HG02840 (cell line): ENCODE data around the gene CCDC185.
"Not testable (repeated sequence)": the region's sequence is repeated elsewhere in the genome, so short reads cannot be mapped to it uniquely, and the experiment has no call there.

Experiments
- ATAC-seq: cut with Tn5 transposase; IDR thresholded peaks from one replicate; pipeline ENCODE4 v1.9.1; 2021; ENCODE audit warnings: mild to moderate bottlenecking, moderate library complexity, moderate number of reproducible peaks; ENCODE audit not compliant: unreplicated experiment, low FRiP score

Gene CCDC185

GRCh38 chr1:223390618-223391017, 2.6 kb upstream of the CCDC185 start:
- no peak for ATAC-seq

- no peak for ATAC-seq
Observed at GRCh38 chr1:223394242-223394641, 1.0 kb downstream of the CCDC185 start.

- ATAC-seq, result no peak
Observed at GRCh38 chr1:223394706-223395105, 1.5 kb downstream of the CCDC185 start.

- ATAC-seq, result not testable (repeated sequence)
Observed at GRCh38 chr1:223399393-223399792, 6.2 kb downstream of the CCDC185 start.

GRCh38 chr1:223401873-223402789, 8.9 kb downstream of the CCDC185 start:
- no peak for ATAC-seq

GRCh38 chr1:223402790-223403142, 9.6 kb downstream of the CCDC185 start:
- no peak for ATAC-seq

GRCh38 chr1:223403184-223403815, 10.1 kb downstream of the CCDC185 start:
- ATAC-seq, result no peak

- no peak for ATAC-seq
Observed at GRCh38 chr1:223405507-223405906, 12.3 kb downstream of the CCDC185 start.

- ATAC-seq, result no peak
Observed at GRCh38 chr1:223410036-223410435, 16.8 kb downstream of the CCDC185 start.

- ATAC-seq, result no peak
Observed at GRCh38 chr1:223411309-223411708, 18.1 kb downstream of the CCDC185 start.

- ATAC-seq, result no peak
Observed at GRCh38 chr1:223411710-223412109, 18.5 kb downstream of the CCDC185 start.

GRCh38 chr1:223413216-223413615, 20.0 kb downstream of the CCDC185 start:
- ATAC-seq, result no peak

- no peak for ATAC-seq
Observed at GRCh38 chr1:223417444-223417843, 24.2 kb downstream of the CCDC185 start.

GRCh38 chr1:223417903-223418663, 24.9 kb downstream of the CCDC185 start:
- no peak for ATAC-seq

GRCh38 chr1:223419115-223419514, 25.9 kb downstream of the CCDC185 start:
- no peak for ATAC-seq

GRCh38 chr1:223419561-223419960, 26.3 kb downstream of the CCDC185 start:
- no peak for ATAC-seq

- no peak for ATAC-seq
Observed at GRCh38 chr1:223421025-223421424, 27.8 kb downstream of the CCDC185 start.

GRCh38 chr1:223421676-223422075, 28.5 kb downstream of the CCDC185 start:
- ATAC-seq, result no peak

GRCh38 chr1:223422911-223423310, 29.7 kb downstream of the CCDC185 start:
- ATAC-seq, result no peak

GRCh38 chr1:223423641-223424233, 30.5 kb downstream of the CCDC185 start:
- no peak for ATAC-seq

GRCh38 chr1:223425550-223425949, 32.3 kb downstream of the CCDC185 start:
- no peak for ATAC-seq
